Aorta (tissue), 5 donors: ENCODE data around the gene PIK3C2G. TPM values are rescaled to one million over a fixed set of nuclear protein-coding genes. Genes with fewer than 3 reads are reported as not detected.

Experiments
- ATAC-seq: fragments of 200-7000 bp; cut with Tn5 transposase; one replicate; pipeline ENCODE4 v1.9.1; 2022; ENCODE audit warnings: moderate library complexity; ENCODE audit not compliant: low FRiP score
- DNase-seq, 2 donors: peaks; one replicate each; pipeline ENCODE4 v3.0.0-alpha.2; 2020
- H3K27ac ChIP-seq, 2 donors: one replicate each; pipeline ENCODE4 v1.5.1; 2013; ENCODE audit warnings: low read length in 2 of 2, mild to moderate bottlenecking in 2 of 2, moderate library complexity in 2 of 2, control low read depth in 1 of 2, inconsistent platforms in 1 of 2, low read depth in 1 of 2
- H3K27me3 ChIP-seq, 2 donors: one replicate each; pipeline ENCODE4 v1.6.1; 2013; ENCODE audit warnings: control low read depth in 1 of 2, low read length in 1 of 2, mild to moderate bottlenecking in 1 of 2, moderate library complexity in 1 of 2; ENCODE audit not compliant: insufficient read depth in 2 of 2, control insufficient read depth in 1 of 2
- H3K36me3 ChIP-seq, 2 donors: one replicate each; pipeline ENCODE4 v1.6.1; 2013; ENCODE audit warnings: control low read depth in 1 of 2, low read length in 1 of 2, mild to moderate bottlenecking in 1 of 2; ENCODE audit not compliant: insufficient read depth in 2 of 2, control insufficient read depth in 1 of 2
- H3K4me1 ChIP-seq, 2 donors: one replicate each; pipeline ENCODE4 v1.6.1; 2013; ENCODE audit warnings: low read length in 2 of 2, control low read depth in 1 of 2, mild to moderate bottlenecking in 1 of 2, moderate library complexity in 1 of 2; ENCODE audit not compliant: insufficient read depth in 2 of 2, control insufficient read depth in 1 of 2
- H3K4me3 ChIP-seq, 2 donors: one replicate each; pipeline ENCODE4 v1.5.1; 2013; ENCODE audit warnings: low read length in 2 of 2, control low read depth in 1 of 2, mild to moderate bottlenecking in 1 of 2
- H3K9me3 ChIP-seq: one replicate; pipeline ENCODE4 v1.6.1; 2013; ENCODE audit warnings: mild to moderate bottlenecking, low read length; ENCODE audit not compliant: control insufficient read depth
- WGBS, 2 donors: extraction: QIAGEN DNeasy Blood & Tissue Kit; methylation state at CpG; one replicate each; pipeline ENCODE4 v1.1.7; 2013; 5-methylcytosine and 5-hydroxymethylcytosine counted together
- intact Hi-C, 2 donors: fragments of 100-400 bp; cut with DNase I; formaldehyde crosslinking; loops; one replicate each; pipeline versions ENCODE4 v1.14.2 to v1.15.0; 2022
- polyA plus RNA-seq, 2 donors: library from polyadenylated mRNA; stranded (reverse); fragments of 200-250 nt; gene quantifications; one replicate each; pipeline ENCODE4 v1.2.3, GENCODE V29; 2013
- total RNA-seq, 2 donors: library from RNA; stranded (reverse); fragmentation: NEBNext Ultra II Directional; extraction: Animal tissue kit (Norgen Biotek cat#: 25700); gene quantifications; one replicate each; pipeline ENCODE4 v1.2.1, GENCODE V29; 2021
- donor health status: healthy with polysubstance abuse.
- donor health status: Bipolar disorder and iron deficiency.
- donor health status: DM: no; HTN: no; CAD: no.
- donor health status: DM: no; HTN: no; CAD: no.
- donor health status: DM: yes; HTN: yes; CAD: no.

PIK3C2G gene
- total and polyA plus RNA-seq, 4 donors, result 0.15 to 0.63 TPM; not detected in 2

GRCh38 chr12:18373181-18373580 is 111.9 kb downstream of the PIK3C2G start:
- 34 to 45% methylated on average over 6 of the region's 6 CpGs for WGBS, 2 donors
- Histone ChIP-seq H3K4me1 (no peaks in the 10 kb centered on the region), H3K27me3 (no peaks in the 10 kb centered on the region), H3K27ac (no peak overlapping the region), H3K4me3 (no peak overlapping the region), H3K9me3 (peaks cover 4% of the 10 kb centered on the region), H3K36me3 (no peaks in the 10 kb centered on the region)
- DNase-seq, result no peak
- no peak for ATAC-seq
- intact Hi-C loops, result no loop called here

GRCh38 chr12:18375131-18375530 is 113.8 kb downstream of the PIK3C2G start:
- Histone ChIP-seq H3K36me3 (no peaks in the 10 kb centered on the region), H3K4me1 (no peaks in the 10 kb centered on the region), H3K27ac (no peak overlapping the region), H3K4me3 (no peak overlapping the region), H3K27me3 (no peaks in the 10 kb centered on the region), H3K9me3 (peaks cover 6% of the 10 kb centered on the region)
- no peak for DNase-seq
- intact Hi-C loops, result no loop called here
- no peak for ATAC-seq

GRCh38 chr12:18375583-18375982 is 114.3 kb downstream of the PIK3C2G start:
- Histone ChIP-seq H3K4me1 (no peaks in the 10 kb centered on the region), H3K27me3 (no peaks in the 10 kb centered on the region), H3K27ac (no peak overlapping the region), H3K4me3 (no peak overlapping the region), H3K9me3 (peaks cover 6% of the 10 kb centered on the region), H3K36me3 (no peaks in the 10 kb centered on the region)
- ATAC-seq (no peak), DNase-seq (no peak)
- intact Hi-C loops, result no loop called here
- WGBS, 2 donors, result 97 to 100% methylated on average over 2 of the region's 2 CpGs

GRCh38 chr12:18382236-18382885 is 121.0 kb downstream of the PIK3C2G start:
- no peaks in the 10 kb centered on the region for H3K36me3 ChIP-seq
- H3K27ac ChIP-seq, result no peak overlapping the region
- DNase-seq (no peak), ATAC-seq (no peak)
- H3K4me3 ChIP-seq, result no peak overlapping the region
- peaks cover 0 to 3% of the 10 kb centered on the region in 2 donors for H3K4me1 ChIP-seq
- no peaks in the 10 kb centered on the region for H3K27me3 ChIP-seq
- peaks cover 2% of the 10 kb centered on the region for H3K9me3 ChIP-seq
- WGBS, 2 donors, result 49 to 57% methylated on average over 4 of the region's 4 CpGs
- intact Hi-C loops, result no loop called here

- Histone ChIP-seq H3K27me3 (no peaks in the 10 kb centered on the region), H3K27ac (no peak overlapping the region), H3K4me1 (peaks cover 0 to 3% of the 10 kb centered on the region in 2 donors), H3K4me3 (no peak overlapping the region), H3K36me3 (no peaks in the 10 kb centered on the region), H3K9me3 (peaks cover 2% of the 10 kb centered on the region)
- ATAC-seq, result peak; percentile 56
- no peak for DNase-seq
- 3 to 5% methylated on average over 4 of the region's 4 CpGs for WGBS, 2 donors
- intact Hi-C loops, result no loop called here
These were observed 121.9 kb downstream of the PIK3C2G start for GRCh38 chr12:18383203-18383602.

- WGBS, 2 donors, result 92 to 93% methylated on average over 6 of the region's 6 CpGs
- Histone ChIP-seq H3K4me3 (no peak overlapping the region), H3K4me1 (no peaks in the 10 kb centered on the region), H3K9me3 (no peaks in the 10 kb centered on the region), H3K27me3 (no peaks in the 10 kb centered on the region), H3K36me3 (no peaks in the 10 kb centered on the region), H3K27ac (no peak overlapping the region)
- no peak for DNase-seq
- intact Hi-C loops, result no loop called here
- no peak for ATAC-seq
These were observed 126.4 kb downstream of the PIK3C2G start for GRCh38 chr12:18387706-18388105.

- H3K27ac ChIP-seq, result no peak overlapping the region
- H3K27me3 ChIP-seq, result no peaks in the 10 kb centered on the region
- no peak overlapping the region for H3K4me3 ChIP-seq
- H3K36me3 ChIP-seq, result no peaks in the 10 kb centered on the region
- intact Hi-C loops, result no loop called here
- H3K4me1 ChIP-seq, result no peaks in the 10 kb centered on the region
- no peak for DNase-seq
- H3K9me3 ChIP-seq, result no peaks in the 10 kb centered on the region
- WGBS, 2 donors, result 60 to 61% methylated on average over 4 of the region's 4 CpGs
- no peak for ATAC-seq
These were observed 128.5 kb downstream of the PIK3C2G start for GRCh38 chr12:18389820-18390219.

- 47 to 62% methylated on average over 2 of the region's 2 CpGs for WGBS, 2 donors
- ATAC-seq, result no peak
- Histone ChIP-seq H3K36me3 (no peaks in the 10 kb centered on the region), H3K4me3 (no peak overlapping the region), H3K9me3 (no peaks in the 10 kb centered on the region), H3K27ac (no peak overlapping the region), H3K27me3 (no peaks in the 10 kb centered on the region), H3K4me1 (no peaks in the 10 kb centered on the region)
- DNase-seq, result no peak
- intact Hi-C loops, result no loop called here
These were observed 129.8 kb downstream of the PIK3C2G start for GRCh38 chr12:18391151-18391550.

- intact Hi-C loops, result no loop called here
- H3K36me3 ChIP-seq, result no peaks in the 10 kb centered on the region
- DNase-seq (no peak), ATAC-seq (no peak)
- no peaks in the 10 kb centered on the region for H3K27me3 ChIP-seq
- WGBS, 2 donors, result 100% methylated on average over 1 of the region's 1 CpG
- no peak overlapping the region for H3K4me3 ChIP-seq
- H3K9me3 ChIP-seq, result no peaks in the 10 kb centered on the region
- no peak overlapping the region for H3K27ac ChIP-seq
- no peaks in the 10 kb centered on the region for H3K4me1 ChIP-seq
These were observed 133.4 kb downstream of the PIK3C2G start for GRCh38 chr12:18394742-18395141.
